ENCODE measurements around the gene ERGIC1. TPM values are rescaled to one million over a fixed set of nuclear protein-coding genes. Genes with fewer than 3 reads are reported as not detected.

The ERGIC1 gene
- total RNA-seq, 1 donor from 2014 or later = 54.8 TPM

DNA sequence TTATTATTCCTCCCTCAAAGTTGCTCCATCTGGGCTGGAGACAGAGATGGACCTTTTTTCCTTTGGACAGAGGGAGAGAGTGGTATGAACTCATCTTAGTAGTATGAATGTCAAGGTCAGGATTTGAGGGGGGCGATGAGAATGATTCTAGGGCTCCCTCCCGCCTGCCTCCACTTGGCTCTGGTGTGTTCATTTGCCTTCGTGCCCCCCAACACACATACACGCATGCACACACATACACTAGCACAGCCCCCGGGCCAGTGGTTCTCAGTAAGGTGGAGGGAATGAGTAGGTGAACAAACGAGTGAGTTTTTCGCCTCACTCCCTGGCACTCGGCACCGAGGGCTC is 44.5 kb downstream of the ERGIC1 start:
- Mint-ChIP-seq H3K4me1 (ENCODE audit: low read depth) (peaks cover 6% of the 10 kb centered on the region), H3K4me3 (ENCODE audit: low read depth) (no peak overlapping the region), H3K27ac (no peak overlapping the region), H3K27me3 (ENCODE audit: low read depth) (no peaks in the 10 kb centered on the region), H3K9me3 (no peaks in the 10 kb centered on the region), H3K36me3 (ENCODE audit: low read depth) (no peaks in the 10 kb centered on the region)
- intact Hi-C loops (cut with micrococcal nuclease) = no loop called here
- no peak for DNase-seq (ENCODE audit: low spot score)

DNA sequence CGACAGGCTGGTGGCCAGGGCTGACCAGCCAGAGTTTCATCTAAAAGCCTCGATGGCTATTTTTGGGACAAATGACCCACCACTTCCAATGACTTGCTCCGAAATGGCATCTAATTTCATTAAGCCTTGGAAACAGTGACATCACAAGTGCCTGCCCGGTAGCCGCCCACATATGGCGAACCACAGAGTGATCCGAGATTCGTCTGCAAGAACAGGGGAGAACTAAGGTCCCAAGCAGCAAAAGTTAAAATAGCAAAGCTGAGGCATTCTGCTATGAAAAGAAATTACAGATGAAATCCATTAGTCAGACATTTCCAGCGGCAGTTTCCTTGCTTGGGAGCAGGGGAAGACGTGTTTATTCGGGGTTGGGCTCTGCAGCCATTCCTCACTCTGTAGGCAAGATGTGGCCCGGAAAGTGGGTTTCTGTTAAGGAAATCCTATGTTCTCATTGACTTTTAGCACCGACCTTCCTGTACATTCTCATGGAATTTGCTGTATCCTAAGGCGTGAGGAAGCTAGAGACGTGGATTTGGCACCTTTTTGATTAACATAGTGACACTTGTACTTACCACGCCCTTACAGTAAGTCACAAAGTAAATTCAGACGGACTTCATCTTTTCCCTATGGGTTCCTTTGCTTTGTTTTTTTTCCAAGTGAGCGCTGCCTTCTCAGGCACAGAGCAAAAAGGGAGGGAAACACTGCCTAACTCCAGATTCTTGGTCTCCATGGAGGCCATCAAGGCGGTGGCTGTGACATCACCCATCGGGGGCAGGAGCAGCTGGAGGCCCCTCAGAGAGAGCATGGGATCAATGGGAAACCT is 45.1 kb downstream of the ERGIC1 start:
- Mint-ChIP-seq H3K27me3 (ENCODE audit: low read depth) (no peaks in the 10 kb centered on the region), H3K4me1 (ENCODE audit: low read depth) (peaks cover 6% of the 10 kb centered on the region), H3K9me3 (no peaks in the 10 kb centered on the region), H3K4me3 (ENCODE audit: low read depth) (no peak overlapping the region), H3K27ac (no peak overlapping the region), H3K36me3 (ENCODE audit: low read depth) (no peaks in the 10 kb centered on the region)
- intact Hi-C loops (cut with micrococcal nuclease) = no loop called here
- DNase-seq (ENCODE audit: low spot score) = no peak

DNA sequence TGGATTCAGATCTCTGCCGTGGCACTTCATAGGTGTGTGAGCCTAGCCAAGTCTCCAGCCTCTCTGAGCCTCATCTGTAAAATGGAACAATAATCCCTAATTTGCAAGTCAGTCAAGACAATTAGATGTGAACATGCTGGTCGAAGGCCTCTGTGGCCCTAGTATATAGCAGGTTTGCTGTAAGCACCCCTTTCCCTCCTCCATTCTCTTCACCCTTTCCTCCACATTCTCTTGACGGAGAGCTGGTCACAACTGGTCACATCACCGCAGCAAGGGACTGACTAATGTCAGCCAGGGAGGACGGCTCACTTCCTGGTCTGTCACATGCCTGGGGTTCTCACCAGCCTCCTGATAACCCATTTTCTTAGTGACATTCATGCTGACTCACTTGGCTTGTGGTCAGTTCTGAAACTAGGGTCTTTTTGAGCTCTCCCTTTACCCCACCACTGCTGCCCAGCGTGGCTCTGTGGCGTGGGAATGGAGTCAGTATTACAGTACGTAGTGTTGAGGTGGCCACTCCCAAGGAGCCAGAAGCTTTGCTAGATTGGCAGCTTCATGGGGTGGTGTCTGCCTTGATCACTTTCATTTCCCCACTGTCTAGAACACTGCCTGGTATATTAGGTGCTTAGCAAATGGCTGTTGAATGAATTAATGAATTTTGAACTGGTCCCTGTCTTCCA is 47.8 kb downstream of the ERGIC1 start:
- Mint-ChIP-seq H3K9me3 (no peaks in the 10 kb centered on the region), H3K4me3 (ENCODE audit: low read depth) (no peak overlapping the region), H3K36me3 (ENCODE audit: low read depth) (no peaks in the 10 kb centered on the region), H3K4me1 (ENCODE audit: low read depth) (peaks cover 6% of the 10 kb centered on the region), H3K27me3 (ENCODE audit: low read depth) (no peaks in the 10 kb centered on the region), H3K27ac (no peak overlapping the region)
- intact Hi-C loops (cut with micrococcal nuclease) = no loop called here
- DNase-seq (ENCODE audit: low spot score) = no peak

DNA sequence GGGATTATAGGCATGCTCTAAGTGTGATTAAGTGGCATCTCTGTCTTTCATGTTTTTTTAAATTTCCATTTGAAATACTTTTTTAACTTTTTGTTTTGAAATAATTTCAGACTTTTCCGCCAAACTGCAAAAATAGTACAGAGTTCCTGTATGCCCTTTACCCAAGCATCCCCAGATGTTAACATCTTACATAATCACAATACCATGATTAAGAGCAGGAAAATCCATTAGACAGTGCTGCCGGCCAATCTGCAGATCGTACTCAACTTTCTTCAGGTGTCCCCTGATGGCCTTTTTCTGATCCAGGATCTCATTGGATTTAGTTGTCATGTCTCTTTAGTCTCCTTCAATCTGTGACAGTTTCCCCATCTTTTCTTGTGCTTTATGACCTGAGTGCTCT is 49.0 kb downstream of the ERGIC1 start:
- intact Hi-C loops (cut with micrococcal nuclease) = no loop called here
- H3K4me1 Mint-ChIP-seq (ENCODE audit: low read depth) = peaks cover 6% of the 10 kb centered on the region
- DNase-seq (ENCODE audit: low spot score) = no peak
- no peaks in the 10 kb centered on the region for H3K9me3 Mint-ChIP-seq
- H3K36me3 Mint-ChIP-seq (ENCODE audit: low read depth) = no peaks in the 10 kb centered on the region
- H3K27me3 Mint-ChIP-seq (ENCODE audit: low read depth) = no peaks in the 10 kb centered on the region
- no peak overlapping the region for H3K4me3 Mint-ChIP-seq (ENCODE audit: low read depth)
- no peak overlapping the region for H3K27ac Mint-ChIP-seq

DNA sequence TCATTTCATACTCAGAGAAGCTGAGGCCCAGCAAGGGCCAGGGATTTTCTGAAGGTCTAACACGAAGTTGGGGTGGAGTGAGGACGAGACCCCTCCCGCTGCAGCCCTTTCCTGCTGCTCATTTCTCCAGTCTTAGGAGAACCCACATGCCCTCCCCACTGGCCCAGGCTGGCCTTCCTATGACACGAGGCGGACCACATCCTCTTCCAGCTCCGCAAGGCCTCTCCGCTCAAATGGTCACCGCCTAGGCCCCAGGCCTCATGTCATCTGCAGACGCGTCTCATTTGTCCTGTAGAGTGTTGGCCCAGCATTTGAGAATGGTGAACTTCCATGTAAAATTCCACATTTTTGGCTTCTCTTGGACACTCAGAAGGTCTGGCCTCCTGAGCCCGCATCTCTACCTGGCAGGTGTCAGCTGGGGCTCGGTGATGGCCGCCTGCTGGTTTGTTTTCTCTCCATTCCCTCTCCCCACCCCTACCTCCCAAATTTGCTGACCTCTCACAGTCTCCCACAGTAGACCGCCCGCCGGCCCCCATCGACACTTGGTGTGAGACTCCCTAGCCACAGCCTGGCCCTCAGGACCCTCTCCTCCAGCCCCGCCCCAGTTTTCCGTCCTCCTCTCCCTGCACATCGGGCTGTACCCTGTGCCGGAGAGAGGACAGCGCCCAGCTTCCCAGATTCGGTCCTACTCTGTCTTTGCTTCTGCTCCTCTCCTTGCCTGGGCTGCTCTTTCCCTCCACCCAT is 51.7 kb downstream of the ERGIC1 start:
- Mint-ChIP-seq H3K36me3 (ENCODE audit: low read depth) (no peaks in the 10 kb centered on the region), H3K4me3 (ENCODE audit: low read depth) (no peak overlapping the region), H3K9me3 (no peaks in the 10 kb centered on the region), H3K27me3 (ENCODE audit: low read depth) (no peaks in the 10 kb centered on the region), H3K27ac (no peak overlapping the region), H3K4me1 (ENCODE audit: low read depth) (peaks cover 6% of the 10 kb centered on the region)
- DNase-seq (ENCODE audit: low spot score) = no peak
- intact Hi-C loops (cut with micrococcal nuclease) = no loop called here

DNA sequence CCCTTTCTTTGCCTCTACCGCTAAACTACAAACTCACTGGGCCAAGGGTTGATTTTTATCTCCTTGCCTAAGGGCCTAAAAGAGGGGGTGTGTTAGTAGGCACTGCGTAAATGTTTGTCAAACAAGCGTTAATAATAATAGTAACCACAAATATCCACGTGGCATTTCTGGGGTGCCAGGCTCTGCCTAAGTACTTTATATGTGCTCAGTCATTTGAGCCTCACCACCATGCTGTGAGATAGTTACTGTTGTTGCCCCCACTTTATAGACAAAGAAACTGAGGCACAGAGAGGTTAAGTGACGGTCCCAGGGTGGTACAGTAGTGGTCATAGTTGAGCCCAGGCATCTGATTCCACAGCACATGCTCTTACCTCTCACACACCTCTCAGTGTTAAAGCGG is 52.4 kb downstream of the ERGIC1 start:
- Mint-ChIP-seq H3K27ac (no peak overlapping the region), H3K4me3 (ENCODE audit: low read depth) (no peak overlapping the region), H3K9me3 (no peaks in the 10 kb centered on the region), H3K4me1 (ENCODE audit: low read depth) (peaks cover 5% of the 10 kb centered on the region), H3K27me3 (ENCODE audit: low read depth) (no peaks in the 10 kb centered on the region), H3K36me3 (ENCODE audit: low read depth) (no peaks in the 10 kb centered on the region)
- no peak for DNase-seq (ENCODE audit: low spot score)
- intact Hi-C loops (cut with micrococcal nuclease) = no loop called here

DNA sequence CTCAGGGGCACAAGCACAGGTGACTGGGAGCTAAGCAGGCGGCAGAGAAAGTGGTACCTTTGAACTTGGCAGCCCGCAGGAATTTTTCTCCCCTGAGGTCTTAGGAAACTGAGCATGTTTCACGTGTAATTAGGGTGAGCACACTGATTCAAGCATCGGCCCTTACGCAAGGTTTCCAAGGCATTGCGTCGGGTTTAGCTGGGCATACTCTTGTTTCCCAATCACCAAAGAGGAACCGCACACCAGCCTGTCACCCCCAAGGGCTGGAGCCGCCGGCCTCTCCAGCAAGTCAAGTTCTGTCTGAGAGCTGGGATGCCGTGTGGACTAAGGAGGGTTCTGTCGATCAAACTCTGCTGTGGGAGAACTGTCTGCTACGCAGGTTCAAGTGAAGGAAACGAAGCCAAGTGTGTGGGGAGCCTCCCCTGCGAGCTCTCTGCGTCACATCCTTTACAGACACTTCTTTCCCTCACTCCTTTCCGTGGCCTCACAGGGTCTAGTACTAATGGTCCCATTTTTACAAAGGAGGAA is 53.0 kb downstream of the ERGIC1 start:
- no peaks in the 10 kb centered on the region for H3K27me3 Mint-ChIP-seq (ENCODE audit: low read depth)

DNA sequence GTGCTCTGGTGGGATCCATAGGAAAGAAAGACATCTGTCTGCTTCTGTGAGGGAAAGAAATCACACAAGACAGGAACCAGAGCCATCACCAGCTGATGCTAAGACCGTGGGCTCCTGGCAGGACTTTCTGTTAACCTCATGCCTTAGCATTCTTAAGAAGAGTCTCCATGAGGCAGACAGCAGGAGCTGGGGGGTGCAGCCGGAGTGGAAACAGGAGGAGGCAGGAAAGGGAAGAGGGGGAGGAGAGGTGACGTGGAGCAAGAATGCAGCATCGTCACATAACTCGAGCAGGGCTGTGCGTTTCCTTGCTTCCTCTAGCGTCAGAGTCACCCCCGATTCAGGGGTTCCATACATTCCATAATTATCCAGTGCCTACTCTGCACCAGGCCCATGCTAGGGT is 53.6 kb downstream of the ERGIC1 start:
- intact Hi-C loops (cut with micrococcal nuclease) = no loop called here
- no peaks in the 10 kb centered on the region for H3K27me3 Mint-ChIP-seq (ENCODE audit: low read depth)
- no peak overlapping the region for H3K4me3 Mint-ChIP-seq (ENCODE audit: low read depth)
- DNase-seq (ENCODE audit: low spot score) = no peak
- H3K4me1 Mint-ChIP-seq (ENCODE audit: low read depth) = no peaks in the 10 kb centered on the region
- H3K27ac Mint-ChIP-seq = no peak overlapping the region
- no peaks in the 10 kb centered on the region for H3K9me3 Mint-ChIP-seq
- no peaks in the 10 kb centered on the region for H3K36me3 Mint-ChIP-seq (ENCODE audit: low read depth)

More for the DNA sequence above, 53.0 kb downstream of the ERGIC1 start:
- intact Hi-C loops (cut with micrococcal nuclease) = no loop called here
- Mint-ChIP-seq H3K9me3 (no peaks in the 10 kb centered on the region), H3K4me1 (ENCODE audit: low read depth) (no peaks in the 10 kb centered on the region), H3K36me3 (ENCODE audit: low read depth) (no peaks in the 10 kb centered on the region), H3K27ac (no peak overlapping the region), H3K4me3 (ENCODE audit: low read depth) (no peak overlapping the region)
- no peak for DNase-seq (ENCODE audit: low spot score)

DNA sequence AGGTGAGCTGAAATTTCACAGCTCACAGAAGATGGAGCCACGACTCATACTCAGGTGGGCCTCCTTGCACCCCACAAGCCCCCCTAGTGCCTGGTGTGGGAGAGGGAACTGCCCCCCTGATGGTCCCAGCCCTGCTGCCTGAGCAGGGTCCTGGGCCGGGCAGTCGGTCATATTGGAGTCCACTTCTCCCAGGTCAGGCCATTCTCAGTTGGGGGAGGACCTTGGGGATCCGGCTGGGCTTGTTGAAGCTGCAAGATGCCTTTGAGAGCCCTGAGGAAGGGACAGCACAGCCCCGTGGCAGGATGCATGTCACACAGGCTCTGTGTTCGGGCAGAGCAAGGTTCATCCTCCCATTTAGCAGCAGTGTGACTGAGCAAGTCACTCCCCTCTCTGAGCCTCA is 56.6 kb downstream of the ERGIC1 start:
- Mint-ChIP-seq H3K4me1 (ENCODE audit: low read depth) (no peaks in the 10 kb centered on the region), H3K4me3 (ENCODE audit: low read depth) (no peak overlapping the region), H3K27ac (no peak overlapping the region), H3K9me3 (no peaks in the 10 kb centered on the region), H3K36me3 (ENCODE audit: low read depth) (no peaks in the 10 kb centered on the region), H3K27me3 (ENCODE audit: low read depth) (no peaks in the 10 kb centered on the region)
- no peak for DNase-seq (ENCODE audit: low spot score)
- intact Hi-C loops (cut with micrococcal nuclease) = no loop called here

DNA sequence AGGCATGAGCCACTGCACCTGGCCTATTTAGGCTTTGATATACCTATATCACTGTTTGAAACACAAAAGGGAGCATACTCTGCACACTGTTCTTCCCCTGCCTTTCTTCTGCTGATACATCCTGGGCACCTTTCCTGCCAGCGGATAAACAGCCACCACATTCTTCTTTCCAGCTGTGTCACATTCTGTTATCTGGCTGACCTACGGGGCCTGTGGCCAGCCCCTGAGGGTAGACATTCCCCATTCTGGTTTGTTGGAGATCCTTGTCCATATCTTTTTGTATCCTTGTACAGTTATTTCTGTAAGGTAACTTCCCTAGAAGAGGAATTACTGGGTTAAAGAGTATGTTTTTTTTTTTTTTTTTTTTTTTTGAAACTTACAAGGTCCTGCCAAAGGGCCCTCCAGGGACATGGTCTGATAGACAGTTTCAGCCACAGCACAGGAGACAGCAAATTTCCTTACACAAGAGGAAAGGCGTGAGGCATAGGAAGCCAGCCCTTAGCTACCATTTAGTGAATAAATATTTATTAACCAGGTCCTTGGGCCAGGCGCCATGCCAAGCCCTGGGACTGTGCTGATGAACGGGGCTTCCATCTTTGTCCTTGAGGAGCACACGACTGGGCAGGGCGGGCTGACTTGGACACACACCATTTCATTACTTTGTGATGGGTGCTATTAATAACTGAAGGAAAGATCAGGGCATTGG is 57.8 kb downstream of the ERGIC1 start:
- H3K4me3 Mint-ChIP-seq (ENCODE audit: low read depth) = no peak overlapping the region
- intact Hi-C loops (cut with micrococcal nuclease) = no loop called here
- no peak overlapping the region for H3K27ac Mint-ChIP-seq
- H3K4me1 Mint-ChIP-seq (ENCODE audit: low read depth) = no peaks in the 10 kb centered on the region
- no peaks in the 10 kb centered on the region for H3K36me3 Mint-ChIP-seq (ENCODE audit: low read depth)
- no peaks in the 10 kb centered on the region for H3K27me3 Mint-ChIP-seq (ENCODE audit: low read depth)
- H3K9me3 Mint-ChIP-seq = no peaks in the 10 kb centered on the region
- DNase-seq (ENCODE audit: low spot score) = no peak

DNA sequence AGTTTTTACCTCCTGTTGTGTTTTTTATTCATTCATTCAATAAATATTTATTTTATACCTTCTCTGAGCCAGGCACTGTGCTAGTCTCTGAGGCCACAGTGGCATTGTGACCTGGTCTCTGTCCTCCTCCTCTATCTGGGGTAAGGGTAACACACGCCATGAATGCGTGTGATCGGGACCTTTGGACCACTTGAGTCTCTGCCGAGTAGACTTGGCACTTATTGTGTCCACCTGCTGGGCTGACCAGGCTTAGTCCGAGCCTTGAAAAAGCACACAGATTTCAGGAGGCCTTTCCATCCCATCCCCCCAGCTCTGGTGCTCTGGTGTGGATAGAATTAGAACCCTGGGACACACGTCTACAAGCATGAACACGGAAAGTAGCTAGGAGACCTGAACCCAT is 58.7 kb downstream of the ERGIC1 start:
- Mint-ChIP-seq H3K4me1 (ENCODE audit: low read depth) (no peaks in the 10 kb centered on the region), H3K9me3 (no peaks in the 10 kb centered on the region), H3K36me3 (ENCODE audit: low read depth) (no peaks in the 10 kb centered on the region), H3K4me3 (ENCODE audit: low read depth) (no peak overlapping the region), H3K27me3 (ENCODE audit: low read depth) (no peaks in the 10 kb centered on the region), H3K27ac (no peak overlapping the region)
- DNase-seq (ENCODE audit: low spot score) = no peak
- intact Hi-C loops (cut with micrococcal nuclease) = no loop called here

DNA sequence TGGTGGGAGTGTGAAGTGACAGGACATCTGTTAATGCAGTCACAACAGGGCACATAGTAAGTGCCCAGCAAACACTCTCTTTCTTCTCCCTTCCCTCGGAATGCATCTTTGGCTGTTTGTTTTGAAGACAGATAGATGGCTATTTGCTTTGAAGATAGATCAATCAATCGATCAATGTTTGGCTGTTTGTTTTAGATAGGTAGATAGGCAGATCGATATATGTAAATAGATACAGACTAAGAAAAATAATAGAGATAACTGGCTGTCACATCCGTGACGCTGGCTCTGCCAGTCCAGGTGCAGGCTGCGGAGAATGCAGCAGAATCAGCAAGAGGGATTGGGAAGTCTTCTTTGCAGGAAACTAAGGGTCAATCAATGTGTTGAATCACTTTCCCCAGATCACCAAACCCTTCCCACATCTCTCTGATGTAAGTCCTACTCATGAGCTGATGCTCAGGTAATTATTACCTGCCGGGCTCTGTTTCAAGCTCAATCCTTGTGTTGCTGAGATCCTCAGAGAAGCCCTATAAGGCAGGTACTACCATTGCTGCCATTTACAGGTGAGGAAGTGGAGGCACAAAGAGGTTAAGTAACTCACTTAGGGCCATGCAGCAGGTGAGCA is 60.8 kb downstream of the ERGIC1 start:
- H3K4me3 Mint-ChIP-seq (ENCODE audit: low read depth) = no peak overlapping the region
- H3K36me3 Mint-ChIP-seq (ENCODE audit: low read depth) = peaks cover 3% of the 10 kb centered on the region
- no peak for DNase-seq (ENCODE audit: low spot score)
- no peaks in the 10 kb centered on the region for H3K9me3 Mint-ChIP-seq
- H3K27ac Mint-ChIP-seq = no peak overlapping the region
- intact Hi-C loops (cut with micrococcal nuclease) = no loop called here
- H3K27me3 Mint-ChIP-seq (ENCODE audit: low read depth) = no peaks in the 10 kb centered on the region
- H3K4me1 Mint-ChIP-seq (ENCODE audit: low read depth) = no peaks in the 10 kb centered on the region

Measured in activated T-helper 2 cell treated with anti-CD3 and anti-CD28 coated beads, Interferon-gamma antibody, Interleukin-2, Interleukin-4, amounts not matched to agents 10 μg/mL and 5 μg/mL and 100 μg/mL, durations not matched to agents 14 hours and 24 hours and 36 hours (primary cell).